Measurements from ENCODE around the gene BCOR.

- no peak for TF ChIP-seq CTCF (IDR thresholded peaks at IDR 0.05 in 2 of 3, conservative IDR thresholded peaks at IDR 0.05 in 1 of 3; ENCODE audit: insufficient read depth in 2 of 3, low read depth in 1 of 3, low read length in 3 of 3)
- TF ChIP-seq FUS (optimal IDR thresholded peaks at IDR 0.05; ENCODE audit: low read depth, low read length), result no peak
- no peak for TF ChIP-seq TAF1 (IDR thresholded peaks at IDR 0.05; ENCODE audit: control insufficient read depth, extremely low read depth, insufficient read depth, low read length, severe bottlenecking)
- TF ChIP-seq EGR1 (conservative IDR thresholded peaks at IDR 0.05), result no peak
- no peak for TF ChIP-seq MED1 (CRISPR knock-in tag; IDR thresholded peaks at IDR 0.05; ENCODE audit: borderline replicate concordance)
- TF ChIP-seq PATZ1 (CRISPR knock-in tag; IDR thresholded peaks at IDR 0.05; ENCODE audit: borderline replicate concordance), result no peak
- no peak for TF ChIP-seq ZNF75A (CRISPR knock-in tag; IDR thresholded peaks at IDR 0.05)
- TF ChIP-seq MAX (CRISPR knock-in tag; IDR thresholded peaks at IDR 0.05), result no peak
These were observed 19.2 kb upstream of the BCOR start for GRCh38 chrX:40116925-40117324.
